ENCODE measurements around the gene BRD9. TPM values are rescaled to one million over a fixed set of nuclear protein-coding genes. Genes with fewer than 3 reads are reported as not detected.
"Not testable (repeated sequence)": the region's sequence is repeated elsewhere in the genome, so short reads cannot be mapped to it uniquely, and the experiment has no call there.

BRD9 gene
- total RNA-seq, 1 experiment from 2014 or later, result 77.6 TPM

DNA sequence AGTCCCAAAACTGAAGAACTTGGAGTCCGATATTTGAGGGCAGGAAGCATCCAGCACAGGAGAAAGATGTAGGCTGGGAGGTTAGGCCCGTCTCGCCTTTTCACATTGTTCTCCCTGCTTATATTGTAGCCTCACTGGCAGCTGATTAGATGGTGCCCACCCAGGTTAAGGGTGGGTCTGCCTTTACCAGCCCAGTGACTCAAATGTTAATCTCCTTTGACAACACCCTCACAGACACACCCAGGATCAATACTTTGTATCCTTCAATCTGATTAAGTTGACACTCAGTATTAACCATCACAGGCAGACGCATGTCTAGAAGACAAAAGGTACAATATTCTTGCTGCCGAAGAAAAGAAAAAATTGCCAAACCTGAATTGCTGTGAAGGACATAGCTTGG lies 26.1 kb upstream of the BRD9 start:
- DNase-seq (ENCODE audit: low read depth in 1 of 2, low spot score in 2 of 2); H3K4me3 ChIP-seq; H3K27me3 ChIP-seq (replicated peaks); H3K9me3 ChIP-seq (replicated peaks): not testable (repeated sequence)
- H3K27ac ChIP-seq, result peak overlapping the region; percentile 26
- peaks cover 27% of the 10 kb centered on the region for H3K4me1 ChIP-seq (replicated peaks)
- peaks cover 48% of the 10 kb centered on the region for H3K36me3 ChIP-seq

- no peak overlapping the region for H3K27ac ChIP-seq
- no peak overlapping the region for H3K4me3 ChIP-seq
- no peak for DNase-seq (ENCODE audit: low read depth in 1 of 2, low spot score in 2 of 2)
- no peaks in the 10 kb centered on the region for H3K27me3 ChIP-seq (replicated peaks)
- H3K9me3 ChIP-seq (replicated peaks), result peaks cover 3% of the 10 kb centered on the region; the same call in 1 of the 2 replicates
- H3K36me3 ChIP-seq, result peaks cover 58% of the 10 kb centered on the region
- H3K4me1 ChIP-seq (replicated peaks), result peaks cover 44% of the 10 kb centered on the region
These were observed 24.1 kb upstream of the BRD9 start for GRCh38 chr5:916441-917293.

GRCh38 chr5:915946-916345 lies 23.3 kb upstream of the BRD9 start:
- no peak overlapping the region for H3K27ac ChIP-seq
- no peaks in the 10 kb centered on the region for H3K27me3 ChIP-seq (replicated peaks)
- peaks cover 48% of the 10 kb centered on the region for H3K4me1 ChIP-seq (replicated peaks)
- peaks cover 60% of the 10 kb centered on the region for H3K36me3 ChIP-seq
- no peak overlapping the region for H3K4me3 ChIP-seq
- H3K9me3 ChIP-seq (replicated peaks), result peaks cover 3% of the 10 kb centered on the region; the same call in 1 of the 2 replicates
- DNase-seq (ENCODE audit: low read depth in 1 of 2, low spot score in 2 of 2), result no peak

GRCh38 chr5:915346-915745 lies 22.7 kb upstream of the BRD9 start:
- not testable (repeated sequence) for H3K4me3 ChIP-seq; H3K9me3 ChIP-seq (replicated peaks); H3K27ac ChIP-seq; DNase-seq (ENCODE audit: low read depth in 1 of 2, low spot score in 2 of 2); H3K27me3 ChIP-seq (replicated peaks)
- peaks cover 45% of the 10 kb centered on the region for H3K4me1 ChIP-seq (replicated peaks)
- peaks cover 64% of the 10 kb centered on the region for H3K36me3 ChIP-seq

DNA sequence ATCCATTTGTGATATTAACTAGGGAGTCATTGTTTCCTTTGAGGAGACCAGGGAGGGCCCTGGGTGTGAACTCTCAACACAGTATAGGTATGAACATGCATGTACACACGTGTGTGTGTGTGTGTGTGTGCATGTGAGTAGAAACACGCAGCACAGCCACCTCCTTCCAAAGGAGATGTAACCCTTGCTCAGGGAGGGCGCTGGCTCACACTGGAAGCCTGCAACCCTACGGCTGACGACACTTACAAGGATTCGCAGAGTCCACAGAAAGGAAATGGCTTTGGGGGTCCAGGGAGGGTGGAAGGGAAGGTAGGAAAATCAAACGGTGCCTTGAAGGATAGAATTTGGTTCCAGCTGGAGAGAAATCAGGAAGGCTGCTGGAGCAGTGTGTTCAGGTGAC lies 22.0 kb upstream of the BRD9 start:
- Histone ChIP-seq H3K36me3 (peaks cover 64% of the 10 kb centered on the region), H3K27ac (no peak overlapping the region), H3K4me3 (no peak overlapping the region), H3K9me3 (replicated peaks) (peaks cover 3% of the 10 kb centered on the region; the same call in 1 of the 2 replicates), H3K4me1 (replicated peaks) (peaks cover 38% of the 10 kb centered on the region), H3K27me3 (replicated peaks) (no peaks in the 10 kb centered on the region)
- DNase-seq (ENCODE audit: low read depth in 1 of 2, low spot score in 2 of 2), result no peak

GRCh38 chr5:914174-914573 lies 21.6 kb upstream of the BRD9 start:
- Histone ChIP-seq H3K4me3 (no peak overlapping the region), H3K36me3 (peaks cover 65% of the 10 kb centered on the region), H3K27ac (no peak overlapping the region), H3K27me3 (replicated peaks) (no peaks in the 10 kb centered on the region), H3K4me1 (replicated peaks) (peaks cover 35% of the 10 kb centered on the region), H3K9me3 (replicated peaks) (peaks cover 3% of the 10 kb centered on the region; the same call in 1 of the 2 replicates)
- DNase-seq (ENCODE audit: low read depth in 1 of 2, low spot score in 2 of 2), result no peak

GRCh38 chr5:912280-913091 lies 19.9 kb upstream of the BRD9 start:
- Histone ChIP-seq H3K4me3 (no peak overlapping the region), H3K9me3 (replicated peaks) (no peaks in the 10 kb centered on the region), H3K36me3 (peaks cover 64% of the 10 kb centered on the region), H3K27ac (peak overlapping the region; percentile 96), H3K27me3 (replicated peaks) (no peaks in the 10 kb centered on the region), H3K4me1 (replicated peaks) (peaks cover 24% of the 10 kb centered on the region)
- peak; percentile 100 for DNase-seq (ENCODE audit: low read depth in 1 of 2, low spot score in 2 of 2)

GRCh38 chr5:911601-912000 lies 19.0 kb upstream of the BRD9 start:
- Histone ChIP-seq H3K27ac (peak overlapping the region; percentile 96), H3K4me3 (no peak overlapping the region), H3K9me3 (replicated peaks) (no peaks in the 10 kb centered on the region), H3K36me3 (peaks cover 63% of the 10 kb centered on the region), H3K4me1 (replicated peaks) (peaks cover 24% of the 10 kb centered on the region), H3K27me3 (replicated peaks) (no peaks in the 10 kb centered on the region)
- peak; percentile 89 to 94 for DNase-seq (ENCODE audit: low read depth in 1 of 2, low spot score in 2 of 2)

DNA sequence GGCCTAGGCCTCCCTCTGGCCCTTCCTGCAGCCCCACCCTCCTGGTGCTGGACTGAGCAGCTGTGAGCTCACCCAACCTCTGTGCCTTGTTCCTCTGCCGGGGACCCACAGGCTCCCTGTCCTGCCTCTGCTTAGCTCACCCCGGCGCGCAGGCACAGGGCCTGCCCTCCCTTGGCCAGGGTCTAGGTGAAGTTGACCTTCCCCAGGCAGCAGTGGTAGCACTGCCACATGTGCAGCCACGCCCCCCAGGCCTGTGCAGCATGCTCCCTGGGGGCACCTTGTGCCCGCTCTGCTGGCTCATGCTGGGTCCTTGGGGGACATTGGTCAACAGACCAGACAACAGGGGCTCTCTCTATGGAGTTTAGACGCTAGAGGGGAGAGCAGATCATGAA lies 18.2 kb upstream of the BRD9 start:
- no peak for DNase-seq (ENCODE audit: low read depth in 1 of 2, low spot score in 2 of 2)
- Histone ChIP-seq H3K27me3 (replicated peaks) (no peaks in the 10 kb centered on the region), H3K4me3 (no peak overlapping the region), H3K27ac (no peak overlapping the region), H3K36me3 (peaks cover 63% of the 10 kb centered on the region), H3K4me1 (replicated peaks) (peaks cover 24% of the 10 kb centered on the region), H3K9me3 (replicated peaks) (no peaks in the 10 kb centered on the region)

DNA sequence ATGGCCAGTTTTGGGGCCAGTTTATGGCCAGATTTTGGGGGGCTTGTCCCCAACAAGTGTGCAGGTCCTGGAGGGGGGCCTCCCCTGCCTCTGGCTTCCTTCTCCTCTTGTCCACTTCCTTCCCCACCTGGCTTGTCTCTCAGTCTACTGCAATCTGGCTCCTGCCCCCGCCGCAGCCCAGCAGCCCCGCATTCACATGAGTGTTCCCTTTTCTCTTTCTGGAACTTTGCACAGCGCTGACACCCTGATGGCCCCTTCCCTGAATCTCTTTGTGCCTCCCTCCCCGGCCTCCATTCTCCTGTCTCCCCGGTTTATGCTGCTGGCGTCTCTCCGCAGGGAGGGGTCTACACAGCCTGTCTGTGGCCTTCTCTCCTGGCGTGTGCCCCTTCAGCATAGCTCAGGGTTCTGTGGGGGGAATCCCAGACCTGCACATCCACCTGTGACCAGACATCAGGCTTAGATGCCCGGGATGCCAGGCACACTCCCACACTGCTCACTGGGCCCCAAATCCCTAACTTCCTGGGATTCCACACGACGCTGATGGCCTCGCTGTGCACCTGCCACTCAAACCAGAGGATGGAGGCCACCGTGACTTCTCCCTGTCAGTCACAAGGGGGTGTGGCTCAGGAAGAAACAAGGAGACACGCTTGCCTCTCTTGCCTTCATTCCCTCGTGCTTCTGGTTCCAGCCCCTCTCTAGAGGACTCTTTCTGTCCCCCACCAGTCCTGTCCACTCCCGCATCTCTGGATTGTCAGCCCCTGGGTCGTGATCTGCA lies 17.6 kb upstream of the BRD9 start:
- no peaks in the 10 kb centered on the region for H3K27me3 ChIP-seq (replicated peaks)
- H3K27ac ChIP-seq, result no peak overlapping the region
- peaks cover 66% of the 10 kb centered on the region for H3K36me3 ChIP-seq
- peaks cover 24% of the 10 kb centered on the region for H3K4me1 ChIP-seq (replicated peaks)
- H3K9me3 ChIP-seq (replicated peaks), result no peaks in the 10 kb centered on the region
- H3K4me3 ChIP-seq, result no peak overlapping the region
- no peak for DNase-seq (ENCODE audit: low read depth in 1 of 2, low spot score in 2 of 2)

GRCh38 chr5:909086-909485 lies 16.5 kb upstream of the BRD9 start:
- Histone ChIP-seq H3K4me3 (no peak overlapping the region), H3K27me3 (replicated peaks) (no peaks in the 10 kb centered on the region), H3K36me3 (peaks cover 67% of the 10 kb centered on the region), H3K9me3 (replicated peaks) (no peaks in the 10 kb centered on the region), H3K4me1 (replicated peaks) (peaks cover 24% of the 10 kb centered on the region), H3K27ac (no peak overlapping the region)
- no peak for DNase-seq (ENCODE audit: low read depth in 1 of 2, low spot score in 2 of 2)

DNA sequence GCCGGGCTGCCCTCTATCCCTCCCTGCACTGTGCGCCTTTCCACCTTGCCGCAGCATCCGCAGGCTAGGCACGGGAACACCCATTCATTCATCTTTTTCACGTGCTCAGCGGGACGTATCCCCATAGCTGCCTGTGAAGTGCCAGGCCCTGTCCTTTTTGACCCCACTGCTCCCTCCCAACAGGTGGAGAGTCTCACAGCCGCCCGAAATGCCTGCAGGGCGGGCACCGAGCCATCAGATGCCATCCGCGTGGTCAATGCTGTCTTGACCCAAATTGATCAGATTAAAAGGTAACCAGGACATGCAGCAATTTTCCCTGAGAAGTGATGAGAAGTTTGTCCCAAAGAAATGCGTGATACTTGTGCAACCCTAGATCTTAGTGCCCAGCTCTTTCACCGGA lies 15.6 kb upstream of the BRD9 start:
- no peak overlapping the region for H3K4me3 ChIP-seq
- no peaks in the 10 kb centered on the region for H3K27me3 ChIP-seq (replicated peaks)
- no peaks in the 10 kb centered on the region for H3K9me3 ChIP-seq (replicated peaks)
- H3K4me1 ChIP-seq (replicated peaks), result peaks cover 18% of the 10 kb centered on the region
- DNase-seq (ENCODE audit: low read depth in 1 of 2, low spot score in 2 of 2), result no peak
- H3K36me3 ChIP-seq, result peaks cover 65% of the 10 kb centered on the region
- no peak overlapping the region for H3K27ac ChIP-seq

GRCh38 chr5:907366-907910 lies 14.8 kb upstream of the BRD9 start:
- Histone ChIP-seq H3K27me3 (replicated peaks) (no peaks in the 10 kb centered on the region), H3K4me3 (no peak overlapping the region), H3K36me3 (peaks cover 63% of the 10 kb centered on the region), H3K27ac (no peak overlapping the region), H3K4me1 (replicated peaks) (peaks cover 12% of the 10 kb centered on the region), H3K9me3 (replicated peaks) (no peaks in the 10 kb centered on the region)
- no peak for DNase-seq (ENCODE audit: low read depth in 1 of 2, low spot score in 2 of 2)
